Neural progenitor cell (in vitro differentiated cells): ENCODE results near the gene PPP2R2D. TPM values are rescaled to one million over a fixed set of nuclear protein-coding genes. Genes with fewer than 3 reads are reported as not detected.

Source experiments
- DNase-seq: peaks from one replicate; pipeline ENCODE4 v3.0.0-alpha.2; 2016; ENCODE audit warnings: low spot score
- H2AFZ ChIP-seq: fragments of 200-600 bp; sonication (generic); replicated peaks from 2 replicates; pipeline ENCODE4 v1.6.1; 2016; ENCODE audit warnings: antibody characterized with exemption
- H3F3A ChIP-seq: fragments of 200-600 bp; sonication (generic); 2 replicates; pipeline ENCODE4 v1.6.1; 2016; ENCODE audit warnings: antibody characterized with exemption, low read depth
- H3K27ac ChIP-seq: fragments of 200-600 bp; sonication (generic); 2 replicates; pipeline ENCODE4 v1.5.1; 2016; ENCODE audit warnings: mild to moderate bottlenecking
- H3K27me3 ChIP-seq: fragments of 200-600 bp; sonication (generic); 2 replicates; pipeline ENCODE4 v1.6.1; 2016; ENCODE audit warnings: mild to moderate bottlenecking, moderate library complexity
- H3K36me3 ChIP-seq: fragments of 200-600 bp; sonication (generic); 2 replicates; pipeline ENCODE4 v1.5.1; 2016
- H3K4me1 ChIP-seq: fragments of 200-600 bp; sonication (generic); 2 replicates; pipeline ENCODE4 v1.6.1; 2016; ENCODE audit warnings: mixed run types
- H3K4me2 ChIP-seq: fragments of 200-600 bp; sonication (generic); 2 replicates; pipeline ENCODE4 v1.6.1; 2016
- H3K4me3 ChIP-seq: fragments of 200-600 bp; sonication (generic); 2 replicates; pipeline ENCODE4 v1.5.1; 2016
- H3K79me2 ChIP-seq: fragments of 200-600 bp; sonication (generic); 2 replicates; pipeline ENCODE4 v1.6.1; 2016; ENCODE audit warnings: low read depth
- H3K9ac ChIP-seq: fragments of 200-600 bp; sonication (generic); 2 replicates; pipeline ENCODE4 v1.6.1; 2016
- H3K9me3 ChIP-seq: fragments of 200-600 bp; sonication (generic); 2 replicates; pipeline ENCODE4 v1.5.1; 2016; ENCODE audit warnings: low read depth
- H4K20me1 ChIP-seq: fragments of 200-600 bp; sonication (generic); 2 replicates; pipeline ENCODE4 v1.6.1; 2016; ENCODE audit warnings: low read depth
- H3K27ac Mint-ChIP-seq: 3 replicates; pipeline ENCODE4 v1.8.0; 2021; ENCODE audit warnings: mixed read lengths
- H3K27me3 Mint-ChIP-seq: 2 replicates; pipeline ENCODE4 v1.8.0; 2022; ENCODE audit warnings: low read depth, mild to moderate bottlenecking, inconsistent platforms, moderate library complexity, mixed read lengths; ENCODE audit not compliant: insufficient read depth
- H3K36me3 Mint-ChIP-seq: 3 replicates; pipeline ENCODE4 v1.8.0; 2021; ENCODE audit warnings: mixed read lengths
- H3K4me1 Mint-ChIP-seq: 3 replicates; pipeline ENCODE4 v1.8.0; 2021; ENCODE audit warnings: mixed read lengths
- H3K4me3 Mint-ChIP-seq: 3 replicates; pipeline ENCODE4 v1.8.0; 2021; ENCODE audit warnings: mild to moderate bottlenecking, moderate library complexity, mixed read lengths
- H3K9me3 Mint-ChIP-seq: 3 replicates; pipeline ENCODE4 v1.8.0; 2020; ENCODE audit warnings: mixed read lengths
- EZH2 ChIP-seq: fragments of 200-600 bp; sonication (generic); IDR thresholded peaks from 2 replicates; pipeline ENCODE4 v1.6.1; 2017; ENCODE audit warnings: antibody characterized with exemption, mild to moderate bottlenecking, moderate library complexity
- EZH2phosphoT487 ChIP-seq: fragments of 200-600 bp; sonication (generic); IDR thresholded peaks from 2 replicates; pipeline ENCODE4 v1.6.1; 2017; ENCODE audit warnings: antibody characterized with exemption
- total RNA-seq: library from RNA; depleted of rRNA; stranded (reverse); fragments of >200 nt; gene quantifications from 2 replicates; pipeline ENCODE4 v1.2.3, GENCODE V29; 2015; ENCODE audit warnings: low replicate concordance
- TF ChIP-seq, protein P1 (sequence below): fragments of 200-600 bp; sonication (generic); IDR thresholded peaks from 2 replicates; pipeline ENCODE4 v1.5.1; 2017; ENCODE audit warnings: antibody characterized with exemption, mild to moderate bottlenecking

Gene PPP2R2D
- total RNA-seq, 1 donor from 2014 or later, result 28.1 TPM

DNA sequence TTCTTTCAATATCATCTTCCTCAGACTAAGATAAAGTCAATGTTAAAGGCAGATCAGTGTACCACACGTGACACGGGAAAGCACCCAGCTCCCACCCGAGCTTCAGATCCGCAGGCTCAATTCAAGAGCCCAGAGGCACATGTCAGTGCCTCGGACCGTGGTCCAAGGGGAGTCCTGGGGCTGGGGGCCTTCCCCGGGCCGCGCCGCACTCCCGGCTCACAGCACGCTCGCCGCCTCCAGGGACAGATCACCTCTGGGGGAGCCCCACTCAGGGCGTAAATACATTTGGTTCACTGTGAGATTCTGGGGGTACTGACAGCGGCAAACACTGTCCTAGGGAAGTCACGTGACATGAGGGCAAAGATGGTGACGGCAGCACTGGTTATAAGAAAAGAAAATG lies 70.1 kb downstream of the PPP2R2D start:
- Histone ChIP-seq H3K27ac (no peak overlapping the region), H2AFZ (no peak overlapping the region), H3K4me1 (no peaks in the 10 kb centered on the region), H3F3A (peaks cover 9% of the 10 kb centered on the region), H3K9me3 (no peaks in the 10 kb centered on the region), H3K9ac (no peak overlapping the region), H4K20me1 (peaks cover 89% of the 10 kb centered on the region), H3K79me2 (peaks cover 46% of the 10 kb centered on the region), H3K36me3 (peaks cover 3% of the 10 kb centered on the region), H3K4me2 (no peak overlapping the region), H3K27me3 (no peaks in the 10 kb centered on the region), H3K4me3 (no peak overlapping the region)
- no peak for DNase-seq
- H3K4me3 Mint-ChIP-seq, result no peak overlapping the region
- H3K36me3 Mint-ChIP-seq, result peaks cover 53% of the 10 kb centered on the region
- peaks cover 22% of the 10 kb centered on the region for H3K4me1 Mint-ChIP-seq
- H3K27ac Mint-ChIP-seq, result no peak overlapping the region
- TF ChIP-seq EZH2phosphoT487, result no peak
- TF ChIP-seq, protein P1, sequence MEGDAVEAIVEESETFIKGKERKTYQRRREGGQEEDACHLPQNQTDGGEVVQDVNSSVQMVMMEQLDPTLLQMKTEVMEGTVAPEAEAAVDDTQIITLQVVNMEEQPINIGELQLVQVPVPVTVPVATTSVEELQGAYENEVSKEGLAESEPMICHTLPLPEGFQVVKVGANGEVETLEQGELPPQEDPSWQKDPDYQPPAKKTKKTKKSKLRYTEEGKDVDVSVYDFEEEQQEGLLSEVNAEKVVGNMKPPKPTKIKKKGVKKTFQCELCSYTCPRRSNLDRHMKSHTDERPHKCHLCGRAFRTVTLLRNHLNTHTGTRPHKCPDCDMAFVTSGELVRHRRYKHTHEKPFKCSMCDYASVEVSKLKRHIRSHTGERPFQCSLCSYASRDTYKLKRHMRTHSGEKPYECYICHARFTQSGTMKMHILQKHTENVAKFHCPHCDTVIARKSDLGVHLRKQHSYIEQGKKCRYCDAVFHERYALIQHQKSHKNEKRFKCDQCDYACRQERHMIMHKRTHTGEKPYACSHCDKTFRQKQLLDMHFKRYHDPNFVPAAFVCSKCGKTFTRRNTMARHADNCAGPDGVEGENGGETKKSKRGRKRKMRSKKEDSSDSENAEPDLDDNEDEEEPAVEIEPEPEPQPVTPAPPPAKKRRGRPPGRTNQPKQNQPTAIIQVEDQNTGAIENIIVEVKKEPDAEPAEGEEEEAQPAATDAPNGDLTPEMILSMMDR, result no peak
- no peak for TF ChIP-seq EZH2
- peaks cover 3% of the 10 kb centered on the region for H3K27me3 Mint-ChIP-seq
- no peaks in the 10 kb centered on the region for H3K9me3 Mint-ChIP-seq

DNA sequence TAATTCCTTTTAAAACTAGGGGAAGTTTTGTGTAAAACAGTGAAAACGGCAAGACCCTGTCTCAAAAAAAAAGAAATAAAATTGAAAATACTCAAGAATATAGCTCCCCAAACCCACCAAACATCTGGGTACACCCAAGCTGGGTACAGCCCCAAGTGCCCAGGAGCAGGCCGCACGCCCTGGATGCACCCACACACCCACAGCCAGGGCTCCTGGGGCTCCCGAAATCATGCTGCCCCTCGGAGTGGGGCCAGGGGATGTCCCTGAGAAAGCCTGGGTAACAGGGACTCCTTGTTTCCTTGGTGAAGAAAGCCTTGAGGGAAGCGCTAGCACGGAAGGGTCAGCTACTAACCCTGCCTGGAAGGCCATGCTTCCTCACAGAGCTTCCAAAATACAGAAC lies 70.8 kb downstream of the PPP2R2D start:
- Histone ChIP-seq H4K20me1 (peaks cover 92% of the 10 kb centered on the region), H3K27ac (no peak overlapping the region), H2AFZ (no peak overlapping the region), H3K4me2 (no peak overlapping the region), H3K79me2 (peaks cover 53% of the 10 kb centered on the region), H3K9ac (no peak overlapping the region), H3F3A (peaks cover 7% of the 10 kb centered on the region), H3K9me3 (no peaks in the 10 kb centered on the region), H3K4me1 (no peaks in the 10 kb centered on the region), H3K27me3 (no peaks in the 10 kb centered on the region), H3K4me3 (no peak overlapping the region), H3K36me3 (peaks cover 3% of the 10 kb centered on the region)
- Mint-ChIP-seq H3K27me3 (peaks cover 3% of the 10 kb centered on the region), H3K4me1 (peaks cover 28% of the 10 kb centered on the region), H3K4me3 (no peak overlapping the region), H3K36me3 (peaks cover 49% of the 10 kb centered on the region), H3K27ac (no peak overlapping the region), H3K9me3 (no peaks in the 10 kb centered on the region)
- no peak for DNase-seq
- TF ChIP-seq EZH2phosphoT487 (no peak), EZH2 (no peak)
- TF ChIP-seq, protein P1, result no peak

DNA sequence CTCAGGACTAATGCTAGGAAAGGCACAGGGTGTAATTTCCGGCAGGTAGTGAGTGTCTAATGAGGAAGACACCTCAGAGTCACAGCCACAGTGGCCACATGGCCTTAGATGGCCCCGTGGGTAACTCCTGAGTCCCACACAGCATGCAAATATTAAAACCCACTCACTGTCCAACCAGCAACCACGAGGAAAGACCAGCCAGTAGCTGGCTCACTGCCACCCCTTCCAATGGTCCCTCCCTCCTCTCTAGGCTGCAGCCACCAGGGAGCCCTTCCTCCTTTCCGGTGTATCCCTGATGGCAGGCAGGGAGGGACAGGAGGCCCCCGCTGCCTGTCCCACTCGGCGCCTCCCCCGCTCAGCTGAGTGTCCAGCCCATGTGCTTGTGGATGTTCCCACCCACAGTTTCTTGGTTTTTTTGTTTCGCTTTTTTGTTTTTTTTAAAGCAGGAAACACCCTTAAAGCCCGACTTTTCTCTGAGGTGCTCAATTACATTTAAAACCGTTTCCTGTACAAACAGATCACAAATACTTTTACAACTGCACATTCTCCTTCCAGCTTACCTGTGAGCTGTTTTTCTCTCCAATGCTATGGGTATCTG lies 71.8 kb downstream of the PPP2R2D start:
- Histone ChIP-seq H3F3A (peaks cover 2% of the 10 kb centered on the region), H4K20me1 (peaks cover 96% of the 10 kb centered on the region), H3K4me1 (no peaks in the 10 kb centered on the region), H3K4me2 (no peak overlapping the region), H2AFZ (no peak overlapping the region), H3K27me3 (no peaks in the 10 kb centered on the region), H3K79me2 (peaks cover 63% of the 10 kb centered on the region), H3K4me3 (no peak overlapping the region), H3K9me3 (no peaks in the 10 kb centered on the region), H3K27ac (no peak overlapping the region), H3K9ac (no peak overlapping the region), H3K36me3 (peaks cover 3% of the 10 kb centered on the region)
- no peaks in the 10 kb centered on the region for H3K9me3 Mint-ChIP-seq
- H3K27ac Mint-ChIP-seq, result no peak overlapping the region
- H3K36me3 Mint-ChIP-seq, result peaks cover 53% of the 10 kb centered on the region
- no peak overlapping the region for H3K4me3 Mint-ChIP-seq
- H3K27me3 Mint-ChIP-seq, result peaks cover 3% of the 10 kb centered on the region
- H3K4me1 Mint-ChIP-seq, result peaks cover 34% of the 10 kb centered on the region
- no peak for TF ChIP-seq EZH2phosphoT487
- DNase-seq, result no peak

DNA sequence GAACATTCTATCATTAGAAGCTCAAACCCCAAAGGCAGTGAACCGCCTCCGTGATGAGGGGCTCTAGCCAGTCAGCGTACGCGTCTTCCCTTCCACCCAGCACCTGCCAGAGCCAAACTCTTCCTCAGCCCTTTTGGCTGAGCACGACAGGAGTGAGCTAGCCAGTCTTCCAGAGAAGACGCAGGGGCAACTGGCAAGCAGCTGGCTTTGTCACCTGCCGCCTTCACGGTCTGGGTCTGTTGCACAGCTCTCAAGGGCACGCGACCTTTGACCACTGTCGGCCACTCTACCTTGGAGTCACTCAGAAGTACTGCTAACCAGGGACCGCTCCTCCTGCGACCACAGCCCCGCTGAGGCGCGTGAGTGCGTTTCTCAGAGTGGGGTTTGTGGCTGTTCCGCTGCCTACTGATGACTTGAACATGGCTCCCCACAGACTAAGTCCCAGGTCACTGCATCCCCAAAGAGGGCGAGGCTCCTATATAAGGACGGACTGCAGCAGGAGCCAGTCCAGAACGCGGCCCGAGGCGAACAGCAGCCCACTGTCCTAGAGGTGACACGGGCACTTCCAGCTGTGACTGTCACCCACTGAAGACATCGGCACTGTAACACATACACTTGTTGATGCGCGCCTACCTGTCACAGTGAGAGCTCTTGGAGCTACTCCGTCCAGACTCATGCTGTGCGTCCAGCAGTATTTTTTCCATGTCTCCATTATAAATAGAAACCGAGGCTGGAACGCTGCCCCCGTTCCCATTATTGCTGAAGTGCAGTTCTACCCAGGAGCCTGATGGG lies 72.5 kb downstream of the PPP2R2D start:
- TF ChIP-seq, protein P1, result no peak
- TF ChIP-seq EZH2phosphoT487 (no peak), EZH2 (no peak)
- Histone ChIP-seq H3K79me2 (peaks cover 71% of the 10 kb centered on the region), H3F3A (no peaks in the 10 kb centered on the region), H4K20me1 (peaks cover 99% of the 10 kb centered on the region), H3K27ac (no peak overlapping the region), H3K4me1 (no peaks in the 10 kb centered on the region), H3K9ac (no peak overlapping the region), H3K27me3 (no peaks in the 10 kb centered on the region), H3K4me3 (no peak overlapping the region), H3K9me3 (no peaks in the 10 kb centered on the region), H3K36me3 (peaks cover 3% of the 10 kb centered on the region), H2AFZ (no peak overlapping the region), H3K4me2 (no peak overlapping the region)
- H3K27me3 Mint-ChIP-seq, result peaks cover 3% of the 10 kb centered on the region
- no peak for DNase-seq
- no peaks in the 10 kb centered on the region for H3K9me3 Mint-ChIP-seq
- no peak overlapping the region for H3K27ac Mint-ChIP-seq
- peaks cover 60% of the 10 kb centered on the region for H3K36me3 Mint-ChIP-seq
- H3K4me1 Mint-ChIP-seq, result peaks cover 41% of the 10 kb centered on the region
- no peak overlapping the region for H3K4me3 Mint-ChIP-seq
